PC-3 (cell line): ENCODE data around the gene ABCA2. TPM values are rescaled to one million over a fixed set of nuclear protein-coding genes. Genes with fewer than 3 reads are reported as not detected.

Experiments
- ATAC-seq: fragments of 200-7000 bp; cut with Tn5 transposase; 2 replicates; pipeline ENCODE4 v1.9.1; 2020; ENCODE audit warnings: mild to moderate bottlenecking, moderate library complexity
- BruUV-seq: library from RNA; stranded (reverse); fragments of 400-500 nt; replicated peaks from 2 replicates; lab custom pipeline; 2021; lab: Mats Ljungman, UMichigan
- CTCF ChIA-PET: fragments of 300-600 bp; sonication (Branson Sonifier 250); formaldehyde crosslinking; loops from one replicate; lab custom pipeline; 2022; ENCODE audit warnings: antibody characterized with exemption; lab: Charles Lee
- POLR2A ChIA-PET: fragments of 300-600 bp; sonication (Branson Sonifier 250); formaldehyde crosslinking; loops from one replicate; lab custom pipeline; 2022; ENCODE audit warnings: antibody characterized with exemption; ENCODE audit not compliant: unreplicated experiment; lab: Charles Lee
- DNase-seq: peaks from one replicate; pipeline ENCODE4 v3.0.0-alpha.2; 2015
- H2AFZ ChIP-seq: fragments of 300-600 bp; sonication (generic); 2 replicates; pipeline ENCODE4 v1.6.0; 2016; ENCODE audit warnings: antibody characterized with exemption, low read length
- H3F3A ChIP-seq: fragments of 300-600 bp; sonication (generic); one replicate; pipeline ENCODE4 v1.6.0; 2017; ENCODE audit warnings: antibody characterized with exemption, low read length, control low read depth, mild to moderate bottlenecking; ENCODE audit not compliant: unreplicated experiment
- H3K27ac ChIP-seq: fragments of 300-600 bp; sonication (generic); 2 replicates; pipeline ENCODE4 v1.5.1; 2016; ENCODE audit warnings: mild to moderate bottlenecking, low read length
- H3K27me3 ChIP-seq: fragments of 300-600 bp; sonication (generic); 2 replicates; pipeline ENCODE4 v1.6.1; 2016; ENCODE audit warnings: low read length, mixed read lengths
- H3K36me3 ChIP-seq: fragments of 300-600 bp; sonication (generic); 2 replicates; pipeline ENCODE4 v1.6.1; 2016; ENCODE audit warnings: low read depth, mixed run types, low read length, mixed read lengths
- H3K4me1 ChIP-seq: fragments of 300-600 bp; sonication (generic); 2 replicates; pipeline ENCODE4 v1.5.1; 2016; ENCODE audit warnings: low read length; ENCODE audit not compliant: insufficient read depth
- H3K4me2 ChIP-seq: fragments of 300-600 bp; sonication (generic); 2 replicates; pipeline ENCODE4 v1.6.0; 2016; ENCODE audit warnings: low read length
- H3K4me3 ChIP-seq: fragments of 300-600 bp; sonication (generic); 2 replicates; pipeline ENCODE4 v1.5.1; 2016; ENCODE audit warnings: mild to moderate bottlenecking, low read length, mixed read lengths
- H3K79me2 ChIP-seq: fragments of 300-600 bp; sonication (generic); 2 replicates; pipeline ENCODE4 v1.6.1; 2017; ENCODE audit warnings: low read length, mixed read lengths
- H3K9ac ChIP-seq: fragments of 300-600 bp; sonication (generic); 2 replicates; pipeline ENCODE4 v1.6.0; 2016; ENCODE audit warnings: mild to moderate bottlenecking, low read length
- H3K9me2 ChIP-seq: fragments of 300-600 bp; sonication (generic); replicated peaks from 2 replicates; pipeline ENCODE4 v1.6.1; 2016; ENCODE audit warnings: mixed run types, low read length, mixed read lengths
- H3K9me3 ChIP-seq: fragments of 300-600 bp; sonication (generic); 2 replicates; pipeline ENCODE4 v1.6.1; 2016; ENCODE audit warnings: low read length, mixed read lengths
- H4K20me1 ChIP-seq: fragments of 300-600 bp; sonication (generic); 2 replicates; pipeline ENCODE4 v1.6.1; 2016; ENCODE audit warnings: low read length, mixed read lengths
- EZH2 ChIP-seq: fragments of 300-600 bp; sonication (generic); IDR thresholded peaks from one replicate; pipeline ENCODE4 v1.6.1; 2017; ENCODE audit warnings: antibody characterized with exemption, mild to moderate bottlenecking, low read length; ENCODE audit not compliant: unreplicated experiment
- EZH2phosphoT487 ChIP-seq: fragments of 300-600 bp; sonication (generic); IDR thresholded peaks from 2 replicates; pipeline ENCODE4 v1.6.1; 2018; ENCODE audit warnings: mild to moderate bottlenecking, antibody characterized with exemption, low read length, borderline replicate concordance
- intact Hi-C: fragments of 100-400 bp; cut with micrococcal nuclease; formaldehyde crosslinking; loops from 2 replicates; pipeline ENCODE4 v1.9.0; 2023
- total RNA-seq: library from RNA; depleted of rRNA; stranded (reverse); fragments of >200 nt; gene quantifications from 2 replicates; pipeline ENCODE4 v1.2.3, GENCODE V29; 2014
- TF ChIP-seq, protein P1 (sequence below): fragments of 300-600 bp; sonication (generic); conservative IDR thresholded peaks from 2 replicates; pipeline ENCODE4 v1.5.1; 2017; ENCODE audit warnings: antibody characterized with exemption, low read depth, mild to moderate bottlenecking, low read length

ABCA2 gene
- total RNA-seq, 1 experiment from 2014 or later, result 31.5 TPM

GRCh38 chr9:136983167-136983566, 44.9 kb downstream of the ABCA2 start:
- H3K36me3 ChIP-seq, result no peaks in the 10 kb centered on the region
- ATAC-seq, result no peak
- ChIA-PET POLR2A (no interaction called here), CTCF (no interaction called here)
- no peak for DNase-seq
- no TSS peak for BruUV-seq
- H3K4me3 ChIP-seq, result no peak overlapping the region
- H3K27me3 ChIP-seq, result no peaks in the 10 kb centered on the region
- no peaks in the 10 kb centered on the region for H3K4me1 ChIP-seq
- no peaks in the 10 kb centered on the region for H3K9me2 ChIP-seq
- TF ChIP-seq EZH2phosphoT487, result no peak
- TF ChIP-seq, protein P1, sequence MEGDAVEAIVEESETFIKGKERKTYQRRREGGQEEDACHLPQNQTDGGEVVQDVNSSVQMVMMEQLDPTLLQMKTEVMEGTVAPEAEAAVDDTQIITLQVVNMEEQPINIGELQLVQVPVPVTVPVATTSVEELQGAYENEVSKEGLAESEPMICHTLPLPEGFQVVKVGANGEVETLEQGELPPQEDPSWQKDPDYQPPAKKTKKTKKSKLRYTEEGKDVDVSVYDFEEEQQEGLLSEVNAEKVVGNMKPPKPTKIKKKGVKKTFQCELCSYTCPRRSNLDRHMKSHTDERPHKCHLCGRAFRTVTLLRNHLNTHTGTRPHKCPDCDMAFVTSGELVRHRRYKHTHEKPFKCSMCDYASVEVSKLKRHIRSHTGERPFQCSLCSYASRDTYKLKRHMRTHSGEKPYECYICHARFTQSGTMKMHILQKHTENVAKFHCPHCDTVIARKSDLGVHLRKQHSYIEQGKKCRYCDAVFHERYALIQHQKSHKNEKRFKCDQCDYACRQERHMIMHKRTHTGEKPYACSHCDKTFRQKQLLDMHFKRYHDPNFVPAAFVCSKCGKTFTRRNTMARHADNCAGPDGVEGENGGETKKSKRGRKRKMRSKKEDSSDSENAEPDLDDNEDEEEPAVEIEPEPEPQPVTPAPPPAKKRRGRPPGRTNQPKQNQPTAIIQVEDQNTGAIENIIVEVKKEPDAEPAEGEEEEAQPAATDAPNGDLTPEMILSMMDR, result no peak
- TF ChIP-seq EZH2, result no peak
- H3F3A ChIP-seq, result no peaks in the 10 kb centered on the region
- no peaks in the 10 kb centered on the region for H4K20me1 ChIP-seq
- no peak overlapping the region for H3K4me2 ChIP-seq
- H3K79me2 ChIP-seq, result no peaks in the 10 kb centered on the region
- intact Hi-C loops, result no loop called here
- no peaks in the 10 kb centered on the region for H3K9me3 ChIP-seq
- H3K9ac ChIP-seq, result no peak overlapping the region
- no peak overlapping the region for H3K27ac ChIP-seq
- H2AFZ ChIP-seq, result no peak overlapping the region

DNA sequence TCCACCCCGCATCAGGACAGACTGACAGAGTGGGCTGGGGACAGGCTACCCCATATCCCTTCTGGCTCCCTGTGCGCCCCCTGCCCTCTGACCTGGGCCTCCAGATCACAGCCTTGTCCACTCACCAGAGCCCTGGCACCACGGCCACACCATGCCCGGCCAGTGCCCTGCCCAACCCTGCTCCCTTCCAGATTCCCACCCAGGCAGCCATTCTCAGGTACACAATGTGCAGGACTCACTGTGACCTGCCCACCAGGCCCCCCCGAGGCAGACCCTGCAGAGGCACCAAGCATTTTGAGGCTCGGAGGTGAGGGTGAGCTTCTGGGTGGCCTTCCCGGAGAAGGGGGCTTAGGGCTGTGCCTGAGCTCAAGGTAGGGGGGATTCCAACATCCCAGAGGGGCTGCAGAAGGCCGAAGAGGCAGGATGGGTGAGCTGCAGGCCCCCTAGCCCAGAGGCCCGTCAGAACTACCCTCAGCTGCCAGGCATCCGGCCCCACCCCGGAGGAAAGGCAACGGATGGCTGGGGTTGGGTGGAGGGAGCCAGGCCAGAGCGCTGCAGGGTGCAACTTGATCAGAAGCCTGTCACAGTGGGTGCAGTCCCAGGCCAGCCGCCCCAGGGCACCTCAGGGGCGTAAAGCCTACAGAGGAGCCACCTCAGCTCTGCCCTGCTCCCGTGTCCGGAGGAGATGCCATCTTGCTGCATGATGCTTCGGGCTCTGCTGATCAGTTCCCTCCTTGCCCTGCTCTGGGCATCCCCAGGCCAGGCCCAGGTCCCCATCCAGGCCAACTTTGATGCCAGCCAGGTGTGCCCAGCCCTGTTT, 45.6 kb downstream of the ABCA2 start, which contains the start of gene LCNL1:
LCNL1 (plus strand) TSS at position 762 of the 820 bp plus-strand sequence. CDS start 594 bp downstream, outside the sequence.
- no peaks in the 10 kb centered on the region for H3K9me2 ChIP-seq
- H3K9ac ChIP-seq, result no peak within 1 kb of the TSS
- H3K4me3 ChIP-seq, result no peak within 1 kb of the TSS
- H3K79me2 ChIP-seq, result no peaks in the 10 kb centered on the region
- H3K36me3 ChIP-seq, result no peaks in the 10 kb centered on the region
- intact Hi-C loops, result no loop called here
- no TSS peak for BruUV-seq
- no peaks in the 10 kb centered on the region for H3K4me1 ChIP-seq
- TF ChIP-seq EZH2phosphoT487, result no peak
- TF ChIP-seq EZH2, result no peak
- TF ChIP-seq, protein P1, result no peak
- H3K4me2 ChIP-seq, result no peak within 1 kb of the TSS
- H3K9me3 ChIP-seq, result no peaks in the 10 kb centered on the region
- H4K20me1 ChIP-seq, result no peaks in the 10 kb centered on the region
- no peak within 1 kb of the TSS for H3K27ac ChIP-seq
- no peak for DNase-seq
- ATAC-seq, result no peak
- no peaks in the 10 kb centered on the region for H3F3A ChIP-seq
- no peak within 1 kb of the TSS for H2AFZ ChIP-seq
- ChIA-PET POLR2A (no interaction called here), CTCF (no interaction called here)
- H3K27me3 ChIP-seq, result no peaks in the 10 kb centered on the region

DNA sequence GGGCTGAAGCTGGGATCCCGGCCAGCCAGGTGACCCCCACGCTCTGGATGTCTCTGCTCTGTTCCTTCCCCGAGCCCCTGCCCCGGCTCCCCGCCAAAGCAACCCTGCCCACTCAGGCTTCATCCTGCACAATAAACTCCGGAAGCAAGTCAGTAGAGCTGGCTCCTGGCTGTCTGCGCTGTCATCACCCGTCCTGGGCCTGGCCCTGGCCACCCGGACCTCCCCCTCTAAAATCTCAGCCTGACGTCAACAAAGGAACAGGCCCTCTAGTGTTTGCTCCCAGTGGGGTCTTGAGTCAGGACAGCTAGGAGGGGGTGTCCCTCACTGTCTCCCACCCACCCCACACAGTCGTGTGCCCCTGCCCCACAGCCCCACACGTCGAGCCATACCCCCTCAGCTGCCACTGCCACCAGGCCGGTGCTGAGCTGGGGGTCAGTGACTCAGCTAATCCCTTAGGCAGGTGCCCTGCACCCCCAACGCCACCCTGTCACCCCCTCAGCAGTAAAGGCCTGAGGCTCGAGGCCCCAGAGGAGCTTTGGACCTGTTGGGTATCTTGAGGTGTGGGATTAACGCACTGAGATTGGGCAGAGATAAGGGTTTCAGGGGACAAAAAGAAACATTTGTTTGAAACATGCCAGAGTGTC, 46.3 kb downstream of the ABCA2 start:
- Histone ChIP-seq H2AFZ (no peak overlapping the region), H4K20me1 (no peaks in the 10 kb centered on the region), H3K79me2 (no peaks in the 10 kb centered on the region), H3K4me3 (no peak overlapping the region), H3K9me3 (no peaks in the 10 kb centered on the region), H3K9ac (no peak overlapping the region), H3K27ac (no peak overlapping the region), H3K27me3 (no peaks in the 10 kb centered on the region), H3K9me2 (no peaks in the 10 kb centered on the region), H3K36me3 (no peaks in the 10 kb centered on the region), H3K4me2 (no peak overlapping the region), H3F3A (no peaks in the 10 kb centered on the region), H3K4me1 (no peaks in the 10 kb centered on the region)
- no TSS peak for BruUV-seq
- TF ChIP-seq, protein P1, result no peak
- TF ChIP-seq EZH2phosphoT487 (no peak), EZH2 (no peak)
- POLR2A ChIA-PET, result no interaction called here
- intact Hi-C loops, result no loop called here
- CTCF ChIA-PET, result no interaction called here
- ATAC-seq (no peak), DNase-seq (no peak)
